ENCODE measurements around the gene TAS1R2.

The TAS1R2 gene

GRCh38 chr1:18819203-18819602, 40.3 kb downstream of the TAS1R2 start:
- no peak for DNase-seq

- DNase-seq, result no peak
Observed at GRCh38 chr1:18817795-18818435, 41.5 kb downstream of the TAS1R2 start.

- DNase-seq, result no peak
Observed at GRCh38 chr1:18817316-18817715, 42.1 kb downstream of the TAS1R2 start.

GRCh38 chr1:18816808-18817207, 42.7 kb downstream of the TAS1R2 start:
- DNase-seq, result no peak

GRCh38 chr1:18814874-18815531, 44.5 kb downstream of the TAS1R2 start:
- no peak for DNase-seq

GRCh38 chr1:18814425-18814824, 45.0 kb downstream of the TAS1R2 start:
- DNase-seq, result no peak

GRCh38 chr1:18812453-18812939, 47.0 kb downstream of the TAS1R2 start:
- DNase-seq, result no peak

GRCh38 chr1:18811733-18812452, 47.6 kb downstream of the TAS1R2 start:
- DNase-seq, result no peak

GRCh38 chr1:18809953-18810899, 49.2 kb downstream of the TAS1R2 start:
- no peak for DNase-seq

GRCh38 chr1:18808550-18808949, 50.9 kb downstream of the TAS1R2 start:
- DNase-seq, result no peak

- DNase-seq, result no peak
Observed at GRCh38 chr1:18807334-18808063, 52.0 kb downstream of the TAS1R2 start.

GRCh38 chr1:18805925-18806849, 53.3 kb downstream of the TAS1R2 start:
- DNase-seq, result no peak

GRCh38 chr1:18805150-18805879, 54.1 kb downstream of the TAS1R2 start:
- no peak for DNase-seq

GRCh38 chr1:18803851-18804250, 55.6 kb downstream of the TAS1R2 start:
- no peak for DNase-seq

GRCh38 chr1:18803151-18803791, 56.2 kb downstream of the TAS1R2 start:
- DNase-seq, result no peak

- DNase-seq, result no peak
Observed at GRCh38 chr1:18802231-18802630, 57.2 kb downstream of the TAS1R2 start.

GRCh38 chr1:18800258-18800657, 59.2 kb downstream of the TAS1R2 start:
- DNase-seq, result no peak

GRCh38 chr1:18799454-18799853, 60.0 kb downstream of the TAS1R2 start:
- no peak for DNase-seq

GRCh38 chr1:18798946-18799345, 60.5 kb downstream of the TAS1R2 start:
- no peak for DNase-seq

GRCh38 chr1:18798533-18798932, 60.9 kb downstream of the TAS1R2 start:
- no peak for DNase-seq
